Endothelial cell of umbilical vein (primary cell): ENCODE results near the gene BRINP2.

Source experiments
- POLR2A ChIP-seq: IDR thresholded peaks from 2 replicates; pipeline ENCODE4 v1.6.1; 2012; ENCODE audit warnings: low read depth, mild to moderate bottlenecking, control low read depth, low read length
- TF ChIP-seq, protein P1 (sequence below), 2 donors: IDR thresholded peaks; 1 replicate in 1 of 2; 2 replicates in 1 of 2; pipeline ENCODE4 v1.5.1; 2011; ENCODE audit warnings: low read length in 2 of 2, mild to moderate bottlenecking in 2 of 2, moderate library complexity in 2 of 2, control low read depth in 1 of 2, inconsistent platforms in 1 of 2, low read depth in 1 of 2; ENCODE audit not compliant: insufficient read depth in 1 of 2; ENCODE audit errors: extremely low read depth in 1 of 2

DNA sequence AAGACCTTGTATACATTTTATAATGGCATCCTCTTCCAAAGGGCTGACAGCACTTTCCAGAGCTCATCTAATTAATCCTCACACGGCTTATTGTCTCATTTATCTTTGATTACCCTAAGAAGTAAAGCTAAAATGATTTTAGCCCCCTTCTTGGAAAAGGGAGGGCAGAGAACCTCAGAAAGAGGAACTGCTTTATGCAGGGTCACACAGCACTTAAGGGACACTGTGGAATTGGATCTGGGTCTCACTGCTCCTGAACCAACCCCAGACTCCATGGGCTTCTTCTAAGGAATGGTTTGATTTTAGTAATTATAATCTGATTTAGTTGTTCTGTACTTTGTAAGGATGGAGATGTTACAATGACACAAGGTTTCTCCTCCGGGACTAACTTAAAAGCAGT, 3.2 kb downstream of the BRINP2 start:
- TF ChIP-seq, protein P1, sequence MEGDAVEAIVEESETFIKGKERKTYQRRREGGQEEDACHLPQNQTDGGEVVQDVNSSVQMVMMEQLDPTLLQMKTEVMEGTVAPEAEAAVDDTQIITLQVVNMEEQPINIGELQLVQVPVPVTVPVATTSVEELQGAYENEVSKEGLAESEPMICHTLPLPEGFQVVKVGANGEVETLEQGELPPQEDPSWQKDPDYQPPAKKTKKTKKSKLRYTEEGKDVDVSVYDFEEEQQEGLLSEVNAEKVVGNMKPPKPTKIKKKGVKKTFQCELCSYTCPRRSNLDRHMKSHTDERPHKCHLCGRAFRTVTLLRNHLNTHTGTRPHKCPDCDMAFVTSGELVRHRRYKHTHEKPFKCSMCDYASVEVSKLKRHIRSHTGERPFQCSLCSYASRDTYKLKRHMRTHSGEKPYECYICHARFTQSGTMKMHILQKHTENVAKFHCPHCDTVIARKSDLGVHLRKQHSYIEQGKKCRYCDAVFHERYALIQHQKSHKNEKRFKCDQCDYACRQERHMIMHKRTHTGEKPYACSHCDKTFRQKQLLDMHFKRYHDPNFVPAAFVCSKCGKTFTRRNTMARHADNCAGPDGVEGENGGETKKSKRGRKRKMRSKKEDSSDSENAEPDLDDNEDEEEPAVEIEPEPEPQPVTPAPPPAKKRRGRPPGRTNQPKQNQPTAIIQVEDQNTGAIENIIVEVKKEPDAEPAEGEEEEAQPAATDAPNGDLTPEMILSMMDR (IDR thresholded peaks at IDR 0.05; ENCODE audit: extremely low read depth in 1 of 2, insufficient read depth in 1 of 2, low read depth in 1 of 2, low read length in 2 of 2): no peak
- TF ChIP-seq POLR2A: no peak
